ENCODE results near the gene CCDC30. TPM values are rescaled to one million over a fixed set of nuclear protein-coding genes. Genes with fewer than 3 reads are reported as not detected.
A peak's percentile ranks its signal among the peaks of the same experiment; 100 is the strongest.

Gene CCDC30
- total and polyA plus RNA-seq, 2 experiments from 2014 or later: 2.6 to 12.9 TPM

- no peaks in the 10 kb centered on the region for H3K27me3 ChIP-seq
- no peak for DNase-seq (ENCODE audit: low spot score)
- no peaks in the 10 kb centered on the region for H4K20me1 ChIP-seq (ENCODE audit: insufficient read depth, poor library complexity, severe bottlenecking)
- no peak overlapping the region for H3K4me2 ChIP-seq
- peak overlapping the region; percentile 80 for H3K27ac ChIP-seq
- WGBS (ENCODE audit: low lambda C conversion rate, missing lambda C conversion rate): 84% methylated on average over 3 of the region's 3 CpGs
- H3K9me2 ChIP-seq (replicated peaks; ENCODE audit: insufficient read depth): no peaks in the 10 kb centered on the region
- no peaks in the 10 kb centered on the region for H3K9me3 ChIP-seq (ENCODE audit: low read depth)
- H3K4me1 ChIP-seq (ENCODE audit: insufficient read depth): peaks cover 8% of the 10 kb centered on the region
- TF ChIP-seq CTCF (IDR thresholded peaks at IDR 0.05; ENCODE audit: poor library complexity): no peak
- no peak for TF ChIP-seq EZH2 (IDR thresholded peaks at IDR 0.05; ENCODE audit: borderline replicate concordance)
- TF ChIP-seq EZH2phosphoT487 (IDR thresholded peaks at IDR 0.05; ENCODE audit: low read depth, severe bottlenecking, unreplicated experiment): no peak
- no peaks in the 10 kb centered on the region for H3K79me2 ChIP-seq
- no peak overlapping the region for H3K4me3 ChIP-seq
- no peaks in the 10 kb centered on the region for H3K36me3 ChIP-seq (replicated peaks; ENCODE audit: insufficient read depth, low read depth)
- no peak overlapping the region for H2AFZ ChIP-seq
Observed at GRCh38 chr1:42430286-42431135, 32.6 kb upstream of the CCDC30 start.

GRCh38 chr1:42431514-42431913, 31.6 kb upstream of the CCDC30 start:
- Histone ChIP-seq H3K9me3 (ENCODE audit: low read depth) (no peaks in the 10 kb centered on the region), H3K4me3 (no peak overlapping the region), H3K4me2 (no peak overlapping the region), H4K20me1 (ENCODE audit: insufficient read depth, poor library complexity, severe bottlenecking) (no peaks in the 10 kb centered on the region), H3K27ac (peak overlapping the region; percentile 80), H3K27me3 (no peaks in the 10 kb centered on the region), H3K36me3 (replicated peaks; ENCODE audit: insufficient read depth, low read depth) (no peaks in the 10 kb centered on the region), H3K4me1 (ENCODE audit: insufficient read depth) (peaks cover 8% of the 10 kb centered on the region), H2AFZ (no peak overlapping the region), H3K79me2 (no peaks in the 10 kb centered on the region), H3K9me2 (replicated peaks; ENCODE audit: insufficient read depth) (no peaks in the 10 kb centered on the region)
- WGBS (ENCODE audit: low lambda C conversion rate, missing lambda C conversion rate): 68% methylated on average over 3 of the region's 3 CpGs
- peak; percentile 48 for DNase-seq (ENCODE audit: low spot score)
- TF ChIP-seq CTCF (IDR thresholded peaks at IDR 0.05; ENCODE audit: poor library complexity) (no peak), EZH2phosphoT487 (IDR thresholded peaks at IDR 0.05; ENCODE audit: low read depth, severe bottlenecking, unreplicated experiment) (no peak), EZH2 (IDR thresholded peaks at IDR 0.05; ENCODE audit: borderline replicate concordance) (no peak)

GRCh38 chr1:42432714-42433113, 30.4 kb upstream of the CCDC30 start:
- no peak overlapping the region for H2AFZ ChIP-seq
- no peak for DNase-seq (ENCODE audit: low spot score)
- H3K4me2 ChIP-seq: no peak overlapping the region
- TF ChIP-seq CTCF (IDR thresholded peaks at IDR 0.05; ENCODE audit: poor library complexity): no peak
- TF ChIP-seq EZH2 (IDR thresholded peaks at IDR 0.05; ENCODE audit: borderline replicate concordance): no peak
- no peak for TF ChIP-seq EZH2phosphoT487 (IDR thresholded peaks at IDR 0.05; ENCODE audit: low read depth, severe bottlenecking, unreplicated experiment)
- H3K9me2 ChIP-seq (replicated peaks; ENCODE audit: insufficient read depth): no peaks in the 10 kb centered on the region
- H3K36me3 ChIP-seq (replicated peaks; ENCODE audit: insufficient read depth, low read depth): no peaks in the 10 kb centered on the region
- WGBS (ENCODE audit: low lambda C conversion rate, missing lambda C conversion rate): 70% methylated on average over 4 of the region's 4 CpGs
- no peaks in the 10 kb centered on the region for H3K27me3 ChIP-seq
- no peaks in the 10 kb centered on the region for H3K9me3 ChIP-seq (ENCODE audit: low read depth)
- H3K4me1 ChIP-seq (ENCODE audit: insufficient read depth): peaks cover 8% of the 10 kb centered on the region
- no peaks in the 10 kb centered on the region for H4K20me1 ChIP-seq (ENCODE audit: insufficient read depth, poor library complexity, severe bottlenecking)
- no peaks in the 10 kb centered on the region for H3K79me2 ChIP-seq
- H3K4me3 ChIP-seq: no peak overlapping the region
- H3K27ac ChIP-seq: no peak overlapping the region

All from hepatocyte (in vitro differentiated cells).